Limb (tissue), 2 donors: ENCODE measurements around the gene ASIC5.
A peak's percentile ranks its signal among the peaks of the same experiment; 100 is the strongest.
"Not testable (repeated sequence)": the region's sequence is repeated elsewhere in the genome, so short reads cannot be mapped to it uniquely, and the experiment has no call there.

ENCODE experiments used
- DNase-seq, 2 donors: peaks; one replicate each; pipeline ENCODE4 v3.0.0-alpha.2; 2016; ENCODE audit errors: extremely low spot score in 2 of 2

Gene ASIC5

DNA sequence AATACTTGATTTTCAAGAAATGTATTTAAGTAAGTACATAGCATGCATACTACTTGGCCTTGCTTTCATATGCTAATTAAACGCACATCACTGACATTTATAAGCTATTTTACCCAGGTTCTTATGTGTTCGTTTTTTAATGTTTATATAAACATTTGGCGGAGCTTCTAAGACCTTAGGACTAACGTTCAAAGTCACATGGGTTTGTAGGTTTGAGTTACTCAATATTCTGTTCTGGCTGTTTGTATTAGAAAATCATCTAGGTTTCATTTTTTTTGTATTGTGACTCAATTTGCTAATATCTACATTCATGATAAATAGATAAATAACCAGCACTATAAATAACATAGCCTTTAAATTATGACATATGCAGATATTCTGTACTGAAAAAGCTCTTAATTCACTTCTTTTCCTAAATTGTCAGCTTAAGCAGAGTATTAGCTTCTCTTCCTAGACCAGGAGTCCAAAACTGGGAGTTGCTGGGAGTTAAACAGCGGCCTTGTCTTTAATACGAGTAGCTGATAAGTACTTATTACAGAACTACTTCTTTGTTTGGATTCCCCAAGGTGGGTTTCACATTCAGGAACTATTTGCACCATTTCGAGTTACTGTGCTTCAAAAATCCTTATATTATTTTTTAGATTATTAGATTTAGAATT, 65.3 kb downstream of the ASIC5 start:
- DNase-seq: no peak

DNA sequence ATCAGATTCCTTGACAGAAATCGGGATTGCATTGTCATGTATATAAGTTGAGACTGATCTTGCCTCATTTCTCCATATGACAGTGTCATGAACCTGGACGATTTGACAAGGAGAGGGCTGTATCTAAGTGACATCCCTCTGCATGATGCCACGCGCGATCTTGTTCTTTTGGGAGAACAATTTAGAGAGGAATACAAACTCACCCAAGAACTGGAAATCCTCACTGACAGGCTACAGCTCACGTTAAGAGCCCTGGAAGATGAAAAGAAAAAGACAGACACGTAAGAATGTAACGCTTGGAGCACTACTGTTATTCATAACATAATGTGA, 66.3 kb downstream of the ASIC5 start:
- DNase-seq: no peak

DNA sequence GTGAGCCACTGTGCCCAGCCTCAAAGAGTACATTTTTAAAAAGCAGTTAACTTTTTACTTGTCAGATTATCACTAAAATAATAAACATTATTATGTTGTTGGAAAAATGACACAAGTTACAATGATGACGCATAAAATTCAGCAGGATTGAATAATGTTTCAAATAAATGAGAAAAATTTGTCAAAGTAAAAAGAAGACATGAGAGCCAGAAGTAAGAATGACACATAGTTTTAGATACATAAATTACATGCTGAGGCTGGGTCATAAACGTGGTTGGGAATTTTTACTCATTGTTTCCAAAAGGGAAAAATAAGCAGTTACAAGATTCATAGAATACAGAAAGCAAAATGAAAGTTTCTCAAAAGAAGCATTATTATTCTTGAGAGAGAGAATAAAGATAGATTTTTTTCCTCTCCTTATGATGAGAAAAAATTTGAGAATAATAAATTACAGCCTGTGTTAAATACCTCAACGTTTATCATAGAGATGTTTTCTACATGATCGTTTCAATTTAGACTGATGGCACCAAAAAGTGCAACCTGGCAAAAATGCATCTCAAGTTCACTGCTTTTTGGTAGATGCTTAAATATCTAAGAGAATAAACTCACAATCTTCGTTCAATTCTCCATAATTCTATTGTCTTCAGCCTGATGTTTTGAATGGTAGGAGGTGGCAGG, 66.8 kb downstream of the ASIC5 start:
- DNase-seq: no peak

DNA sequence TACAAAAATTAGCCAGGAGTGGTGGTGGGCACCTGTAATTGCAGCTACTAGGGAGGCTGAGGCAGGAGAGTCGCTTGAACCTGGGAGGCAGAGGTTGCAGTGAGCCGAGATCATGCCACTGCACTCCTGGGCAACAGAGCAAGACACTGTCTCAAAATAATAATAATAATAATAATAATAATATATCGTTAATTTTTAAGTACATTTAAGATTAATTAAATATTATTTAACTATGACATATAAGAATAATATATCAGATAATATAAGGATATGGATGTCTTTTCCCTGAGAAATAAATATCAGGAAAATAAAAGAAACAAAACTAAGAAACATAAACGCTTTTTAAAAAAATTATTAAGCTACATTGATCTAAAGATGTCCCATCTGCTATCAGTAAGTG, 68.5 kb downstream of the ASIC5 start:
- DNase-seq: not testable (repeated sequence)

DNA sequence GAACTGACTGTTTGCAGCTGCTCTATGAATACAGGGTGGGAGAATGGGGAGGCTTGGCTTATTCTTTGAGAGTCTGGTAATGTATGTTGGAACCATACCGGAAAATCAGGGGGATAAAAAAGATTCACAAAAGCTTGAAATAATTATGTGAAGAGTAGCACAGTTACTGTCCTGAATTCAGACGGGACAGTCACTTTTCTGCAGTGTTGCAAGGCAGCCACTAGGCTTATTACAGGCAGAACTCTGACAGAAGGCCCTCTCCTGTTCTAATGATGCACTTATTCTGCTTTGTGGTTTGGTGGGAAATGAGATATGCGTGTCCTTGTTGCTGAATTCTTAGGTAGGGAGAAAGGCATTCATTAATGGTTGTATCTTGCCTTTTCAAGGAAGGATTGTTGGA, 70.1 kb downstream of the ASIC5 start:
- DNase-seq: no peak

DNA sequence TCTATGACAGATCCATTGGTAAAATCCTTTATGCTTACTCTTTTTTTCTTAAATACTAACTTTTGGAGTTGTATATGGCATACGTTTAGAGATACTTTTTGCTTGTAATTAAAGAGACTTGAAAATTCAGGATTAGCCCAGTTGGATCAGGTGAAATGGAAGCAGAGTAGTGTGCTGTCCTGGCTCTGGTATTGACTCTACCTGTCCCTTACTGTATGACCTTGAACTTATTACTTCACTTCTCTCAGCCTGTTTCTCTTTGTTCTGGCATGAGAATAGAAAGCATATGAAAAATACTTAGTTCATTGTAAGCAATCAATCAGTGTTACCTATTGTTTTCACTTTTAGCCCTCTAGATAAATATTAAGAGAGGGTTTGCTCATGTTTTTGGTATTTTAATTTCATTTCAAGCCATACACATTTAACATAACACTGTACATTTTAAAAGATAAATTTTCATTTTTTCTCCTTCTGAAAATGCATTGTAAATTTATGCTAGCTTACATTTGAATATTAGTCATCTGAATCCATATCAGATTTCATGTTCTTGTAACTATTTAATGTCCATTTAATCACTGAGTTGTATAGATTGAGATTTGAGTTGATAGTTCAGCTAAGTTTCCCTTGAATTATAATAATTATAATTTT, 71.4 kb downstream of the ASIC5 start:
- no peak for DNase-seq

DNA sequence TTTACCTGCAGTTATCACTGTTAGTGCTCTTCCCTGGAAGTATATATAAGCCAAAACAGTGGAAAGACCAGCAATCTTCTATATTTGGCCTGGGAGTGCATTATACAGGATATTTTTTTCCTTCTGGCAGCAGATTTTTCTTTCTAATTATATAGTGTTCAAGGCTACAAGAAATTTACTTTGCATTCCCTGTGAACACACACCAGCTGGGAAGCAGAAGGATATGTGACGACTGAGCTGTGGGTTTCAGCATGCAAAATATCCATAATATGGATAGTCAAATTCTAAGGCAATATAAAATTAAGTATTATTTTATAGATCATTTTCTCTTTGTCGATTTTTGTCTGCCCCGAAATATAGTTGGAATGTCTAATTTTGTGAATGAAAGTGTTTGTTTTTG, 76.1 kb downstream of the ASIC5 start:
- no peak for DNase-seq

DNA sequence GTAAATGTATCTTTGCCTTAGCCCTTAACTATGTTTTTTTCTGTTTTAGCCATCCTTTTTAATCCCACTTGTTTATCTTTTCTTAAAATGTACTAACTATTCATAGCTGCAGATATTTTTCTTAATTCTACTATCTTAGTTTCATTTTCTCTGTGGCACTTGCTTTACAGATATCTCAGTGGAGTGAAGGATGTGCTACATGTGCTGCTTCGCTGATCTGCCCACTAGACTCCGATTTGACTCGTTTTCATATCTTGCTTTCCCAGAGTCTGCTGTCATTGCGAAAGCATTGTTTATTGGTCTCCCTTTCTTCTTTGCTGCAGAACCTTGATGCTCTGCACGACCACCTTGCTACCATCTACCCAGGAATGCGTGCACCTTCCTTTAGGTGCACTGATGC, 76.7 kb downstream of the ASIC5 start:
- no peak for DNase-seq

DNA sequence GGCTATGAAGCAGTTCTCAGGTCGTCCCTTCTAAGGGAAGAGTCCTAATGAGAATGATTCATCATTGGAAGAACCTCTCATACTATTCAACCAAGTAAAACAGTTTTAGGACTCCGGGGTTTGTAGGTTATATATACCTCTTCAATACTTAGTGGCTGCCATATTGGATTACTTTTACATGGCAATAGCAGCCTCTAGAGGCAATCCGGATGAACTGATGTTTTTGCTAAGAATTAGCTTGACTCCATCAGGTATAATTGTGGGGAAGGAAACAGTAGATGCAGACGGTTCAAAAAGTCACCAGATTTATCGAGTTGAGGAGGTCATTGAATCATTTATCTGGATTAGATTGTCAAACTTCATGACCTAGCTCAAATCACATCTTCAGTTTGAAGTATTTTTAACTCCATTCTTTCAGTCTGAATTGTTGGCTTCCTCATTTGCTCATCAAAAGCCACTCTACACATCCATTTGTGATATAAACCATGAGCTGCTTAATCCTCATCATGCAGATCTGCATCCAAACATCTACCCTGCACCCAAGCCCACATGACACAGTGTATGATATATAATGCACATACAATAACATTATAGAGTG, 78.9 kb downstream of the ASIC5 start:
- DNase-seq: peak in 1 of 2 donors; percentile 66

DNA sequence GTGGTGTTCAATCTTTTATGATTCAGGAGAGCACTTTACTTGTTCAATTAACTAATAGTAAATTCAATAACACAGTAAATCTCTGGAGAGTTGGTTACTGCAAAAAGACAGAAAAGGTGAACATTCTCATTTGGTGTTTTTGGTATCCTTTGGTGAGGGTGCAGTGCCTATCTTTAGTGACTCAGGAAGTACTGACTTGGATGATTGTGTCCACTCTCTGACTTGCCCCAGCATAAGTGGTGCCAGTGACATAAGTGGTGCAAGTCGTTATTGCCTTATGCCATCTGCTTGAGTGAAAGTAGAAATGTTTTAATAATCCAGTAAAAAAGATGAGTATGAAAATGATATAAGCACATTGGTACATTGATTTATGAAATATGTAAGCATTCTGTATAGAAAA, 80.2 kb downstream of the ASIC5 start:
- no peak for DNase-seq

DNA sequence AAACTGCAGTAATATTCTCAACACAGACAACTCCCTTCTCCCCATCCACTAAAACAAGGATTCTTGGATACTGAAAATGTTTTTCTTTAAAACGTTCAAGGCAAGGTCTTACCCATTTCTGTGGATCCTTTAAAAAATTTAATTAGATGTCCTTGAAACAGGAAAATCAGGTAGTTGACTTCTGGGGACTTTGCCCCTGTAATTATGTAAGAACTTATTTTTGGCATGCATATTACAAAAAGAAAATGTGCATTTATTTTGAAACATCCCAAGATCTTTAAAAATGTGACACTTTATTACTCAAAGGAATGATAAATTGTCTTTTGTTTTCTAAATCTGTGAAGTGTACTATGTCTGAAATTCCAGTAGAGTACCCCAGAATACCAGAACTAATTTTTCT, 81.4 kb downstream of the ASIC5 start:
- DNase-seq: no peak

DNA sequence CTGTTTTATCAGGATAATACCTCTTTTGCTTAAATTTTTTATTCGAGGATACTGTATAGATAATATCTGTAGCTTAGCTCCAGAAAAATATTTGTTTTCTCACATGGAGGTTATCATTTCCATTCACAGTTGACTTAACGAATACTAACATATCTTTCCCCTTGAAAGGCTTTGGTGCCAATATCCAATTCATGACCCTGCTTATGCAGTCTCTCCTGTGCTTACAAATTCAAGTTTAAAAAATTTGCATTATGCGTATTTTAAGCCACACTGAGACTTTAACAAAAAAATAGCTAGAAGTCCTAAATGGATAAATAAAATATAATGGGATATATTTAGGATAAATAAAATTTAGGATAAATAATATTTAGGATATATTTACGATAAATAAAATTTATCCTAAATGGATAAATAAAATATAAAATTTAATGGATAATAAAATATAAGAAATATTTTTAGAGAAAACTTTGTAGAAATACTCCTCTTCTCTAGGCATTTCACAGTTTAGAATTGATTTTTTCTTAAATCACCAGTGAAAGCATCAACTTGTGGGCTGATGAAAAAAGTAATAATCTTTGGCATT, 84.7 kb downstream of the ASIC5 start:
- DNase-seq: no peak

DNA sequence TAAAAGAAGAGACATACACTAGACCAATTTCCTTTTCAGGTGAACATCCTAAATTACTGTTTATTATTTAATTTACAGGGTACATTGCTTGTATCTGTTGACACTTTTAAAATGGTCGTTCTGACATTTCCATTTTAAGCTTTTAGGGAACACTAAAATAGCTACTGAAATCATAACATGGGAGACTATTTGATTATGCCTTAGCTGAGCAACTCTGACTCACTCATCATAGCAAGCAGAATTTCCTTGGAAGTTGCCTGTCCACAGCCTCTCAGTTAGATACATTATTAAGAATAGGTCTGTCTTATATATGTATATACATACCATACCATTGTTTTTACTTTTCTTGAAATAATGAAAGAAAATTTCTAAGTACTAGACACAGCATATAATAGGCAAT, 85.3 kb downstream of the ASIC5 start:
- DNase-seq: no peak
